OCI-LY3 (cell line): ENCODE data around the gene RTCA.

Experiments used
- EZH2phosphoT487 ChIP-seq: fragments of 200-600 bp; shearing (Covaris generic); IDR thresholded peaks from 2 replicates; pipeline ENCODE4 v1.6.1; 2018; ENCODE audit warnings: antibody characterized with exemption, mixed run types, low read depth
- TF ChIP-seq, protein P1 (sequence below): fragments of 200-600, 300-600 bp; sonication (generic); IDR thresholded peaks from 2 replicates; pipeline ENCODE4 v1.5.1; 2014; ENCODE audit warnings: antibody characterized with exemption, low read length, low read depth

DNA sequence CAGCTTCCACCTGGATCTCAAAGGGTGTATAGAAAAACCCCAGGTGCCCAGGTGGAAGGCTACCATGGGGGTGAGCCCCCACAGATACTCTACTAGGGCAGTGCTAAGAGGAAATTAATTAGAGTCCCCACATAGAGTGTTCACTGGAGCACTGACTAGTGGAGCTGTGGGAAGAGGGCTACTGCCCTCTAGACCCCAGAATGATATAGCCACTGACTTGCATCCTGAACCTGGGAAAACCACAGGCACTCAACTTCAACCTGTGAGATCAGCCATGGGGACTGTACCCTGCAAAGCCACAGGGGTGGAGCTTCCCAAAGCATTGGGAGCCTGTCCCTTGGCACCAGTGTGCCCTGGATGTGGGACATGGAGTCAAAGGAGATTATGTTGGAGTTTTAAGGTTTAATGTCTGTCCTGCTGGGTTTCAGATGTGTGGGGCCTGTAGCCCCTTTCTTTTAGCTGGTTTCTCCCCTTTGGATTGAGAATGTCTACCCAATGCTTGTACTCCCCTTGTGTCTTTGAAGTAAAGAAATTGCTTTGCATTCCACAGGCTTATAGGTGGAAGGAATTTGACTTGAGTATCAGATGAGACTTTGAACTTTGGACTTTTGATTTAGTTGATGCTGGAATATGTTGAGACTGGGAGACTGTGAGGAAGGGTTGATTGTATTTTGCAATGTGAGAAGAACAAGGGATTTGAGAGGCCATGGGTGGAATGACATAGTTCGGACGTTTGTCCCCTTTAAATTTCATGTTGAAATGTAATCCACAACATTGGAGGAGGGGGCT lies 54.5 kb downstream of the RTCA start:
- TF ChIP-seq, protein P1, sequence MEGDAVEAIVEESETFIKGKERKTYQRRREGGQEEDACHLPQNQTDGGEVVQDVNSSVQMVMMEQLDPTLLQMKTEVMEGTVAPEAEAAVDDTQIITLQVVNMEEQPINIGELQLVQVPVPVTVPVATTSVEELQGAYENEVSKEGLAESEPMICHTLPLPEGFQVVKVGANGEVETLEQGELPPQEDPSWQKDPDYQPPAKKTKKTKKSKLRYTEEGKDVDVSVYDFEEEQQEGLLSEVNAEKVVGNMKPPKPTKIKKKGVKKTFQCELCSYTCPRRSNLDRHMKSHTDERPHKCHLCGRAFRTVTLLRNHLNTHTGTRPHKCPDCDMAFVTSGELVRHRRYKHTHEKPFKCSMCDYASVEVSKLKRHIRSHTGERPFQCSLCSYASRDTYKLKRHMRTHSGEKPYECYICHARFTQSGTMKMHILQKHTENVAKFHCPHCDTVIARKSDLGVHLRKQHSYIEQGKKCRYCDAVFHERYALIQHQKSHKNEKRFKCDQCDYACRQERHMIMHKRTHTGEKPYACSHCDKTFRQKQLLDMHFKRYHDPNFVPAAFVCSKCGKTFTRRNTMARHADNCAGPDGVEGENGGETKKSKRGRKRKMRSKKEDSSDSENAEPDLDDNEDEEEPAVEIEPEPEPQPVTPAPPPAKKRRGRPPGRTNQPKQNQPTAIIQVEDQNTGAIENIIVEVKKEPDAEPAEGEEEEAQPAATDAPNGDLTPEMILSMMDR: no peak
- no peak for TF ChIP-seq EZH2phosphoT487
